OCI-LY1 (cell line): ENCODE results near the gene ZNRF3.

Experiments
- H2AFZ ChIP-seq: fragments of 200-600 bp; sonication (generic), shearing (Covaris generic); 2 replicates; pipeline ENCODE4 v1.6.0; 2014; ENCODE audit warnings: antibody characterized with exemption, mild to moderate bottlenecking, low read length
- H3F3A ChIP-seq: fragments of 200-600 bp; sonication (generic), shearing (Covaris generic); 2 replicates; pipeline ENCODE4 v1.6.0; 2014; ENCODE audit warnings: mild to moderate bottlenecking, antibody characterized with exemption, low read length, moderate library complexity; ENCODE audit not compliant: insufficient read depth
- H3K27ac ChIP-seq: fragments of 200-600 bp; sonication (generic); 2 replicates; pipeline ENCODE4 v1.5.1; 2014; ENCODE audit warnings: low read length, mixed run types, mild to moderate bottlenecking, low read depth; ENCODE audit not compliant: poor library complexity, severe bottlenecking
- H3K27me3 ChIP-seq: fragments of 200-600 bp; sonication (generic); 2 replicates; pipeline ENCODE4 v1.6.0; 2014; ENCODE audit warnings: antibody characterized with exemption, mild to moderate bottlenecking, low read length, moderate library complexity; ENCODE audit not compliant: insufficient read depth
- H3K36me3 ChIP-seq: fragments of 200-600 bp; sonication (generic); 2 replicates; pipeline ENCODE4 v1.6.1; 2014; ENCODE audit warnings: mild to moderate bottlenecking, antibody characterized with exemption, low read length, moderate library complexity, mixed read lengths; ENCODE audit not compliant: insufficient read depth
- H3K4me1 ChIP-seq: fragments of 200-600 bp; sonication (generic); 2 replicates; pipeline ENCODE4 v1.5.1; 2014; ENCODE audit warnings: mild to moderate bottlenecking, low read length, moderate library complexity; ENCODE audit not compliant: insufficient read depth, severe bottlenecking
- H3K4me2 ChIP-seq: fragments of 200-600 bp; sonication (generic), shearing (Covaris generic); 2 replicates; pipeline ENCODE4 v1.6.1; 2014; ENCODE audit warnings: low read length
- H3K4me3 ChIP-seq: fragments of 200-600 bp; sonication (generic); 2 replicates; pipeline ENCODE4 v1.5.1; 2014; ENCODE audit warnings: low read length, low read depth, mild to moderate bottlenecking, mixed read lengths; ENCODE audit not compliant: poor library complexity, severe bottlenecking
- H3K79me2 ChIP-seq: fragments of 200-600 bp; shearing (Covaris generic); 2 replicates; pipeline ENCODE4 v1.6.1; 2016; ENCODE audit warnings: mixed run types, low read length, mixed read lengths; ENCODE audit not compliant: insufficient read depth
- H3K9ac ChIP-seq: fragments of 200-600 bp; sonication (generic), shearing (Covaris generic); 2 replicates; pipeline ENCODE4 v1.6.1; 2014; ENCODE audit warnings: mild to moderate bottlenecking, low read length, mixed read lengths
- H3K9me2 ChIP-seq: fragments of 200-600 bp; sonication (generic), shearing (Covaris generic); 2 replicates; pipeline ENCODE4 v1.6.1; 2014; ENCODE audit warnings: low read depth, mild to moderate bottlenecking, low read length, mixed read lengths
- H3K9me3 ChIP-seq: fragments of 200-600 bp; shearing (Covaris generic); 2 replicates; pipeline ENCODE4 v1.6.1; 2014; ENCODE audit warnings: low read length, mixed read lengths
- H4K20me1 ChIP-seq: fragments of 200-600 bp; sonication (generic), shearing (Covaris generic); 2 replicates; pipeline ENCODE4 v1.6.0; 2016; ENCODE audit warnings: mild to moderate bottlenecking, low read length; ENCODE audit not compliant: insufficient read depth
- EZH2 ChIP-seq: fragments of 200-600 bp; sonication (generic), shearing (Covaris generic); IDR thresholded peaks from 2 replicates; pipeline ENCODE4 v1.8.0; 2017; ENCODE audit warnings: borderline replicate concordance, mixed run types, mild to moderate bottlenecking, antibody characterized with exemption, low read length, moderate library complexity, mixed read lengths
- TF ChIP-seq, protein P1 (sequence below): fragments of 200-600 bp; sonication (generic), shearing (Covaris generic); IDR thresholded peaks from 2 replicates; pipeline ENCODE4 v1.5.1; 2017; ENCODE audit warnings: mild to moderate bottlenecking, antibody characterized with exemption, low read length, moderate library complexity, mixed read lengths

Gene ZNRF3

GRCh38 chr22:28989912-28990311 is 106.5 kb downstream of the ZNRF3 start:
- H3K27me3 ChIP-seq: no peaks in the 10 kb centered on the region
- H3K27ac ChIP-seq: no peak overlapping the region
- H4K20me1 ChIP-seq: no peaks in the 10 kb centered on the region
- no peak for TF ChIP-seq EZH2
- TF ChIP-seq, protein P1, sequence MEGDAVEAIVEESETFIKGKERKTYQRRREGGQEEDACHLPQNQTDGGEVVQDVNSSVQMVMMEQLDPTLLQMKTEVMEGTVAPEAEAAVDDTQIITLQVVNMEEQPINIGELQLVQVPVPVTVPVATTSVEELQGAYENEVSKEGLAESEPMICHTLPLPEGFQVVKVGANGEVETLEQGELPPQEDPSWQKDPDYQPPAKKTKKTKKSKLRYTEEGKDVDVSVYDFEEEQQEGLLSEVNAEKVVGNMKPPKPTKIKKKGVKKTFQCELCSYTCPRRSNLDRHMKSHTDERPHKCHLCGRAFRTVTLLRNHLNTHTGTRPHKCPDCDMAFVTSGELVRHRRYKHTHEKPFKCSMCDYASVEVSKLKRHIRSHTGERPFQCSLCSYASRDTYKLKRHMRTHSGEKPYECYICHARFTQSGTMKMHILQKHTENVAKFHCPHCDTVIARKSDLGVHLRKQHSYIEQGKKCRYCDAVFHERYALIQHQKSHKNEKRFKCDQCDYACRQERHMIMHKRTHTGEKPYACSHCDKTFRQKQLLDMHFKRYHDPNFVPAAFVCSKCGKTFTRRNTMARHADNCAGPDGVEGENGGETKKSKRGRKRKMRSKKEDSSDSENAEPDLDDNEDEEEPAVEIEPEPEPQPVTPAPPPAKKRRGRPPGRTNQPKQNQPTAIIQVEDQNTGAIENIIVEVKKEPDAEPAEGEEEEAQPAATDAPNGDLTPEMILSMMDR: no peak
- no peak overlapping the region for H2AFZ ChIP-seq
- no peak overlapping the region for H3K9ac ChIP-seq
- H3K9me3 ChIP-seq: no peaks in the 10 kb centered on the region
- H3K4me2 ChIP-seq: no peak overlapping the region
- no peaks in the 10 kb centered on the region for H3K79me2 ChIP-seq
- H3K36me3 ChIP-seq: no peaks in the 10 kb centered on the region; the same call in 1 of the 2 replicates
- H3K4me1 ChIP-seq: no peaks in the 10 kb centered on the region
- no peaks in the 10 kb centered on the region for H3K9me2 ChIP-seq
- no peak overlapping the region for H3K4me3 ChIP-seq
- H3F3A ChIP-seq: no peaks in the 10 kb centered on the region

GRCh38 chr22:28992565-28993356 is 109.4 kb downstream of the ZNRF3 start:
- Histone ChIP-seq H3K79me2 (no peaks in the 10 kb centered on the region), H3K36me3 (no peaks in the 10 kb centered on the region; the same call in 1 of the 2 replicates), H3K27ac (no peak overlapping the region), H3F3A (no peaks in the 10 kb centered on the region), H2AFZ (no peak overlapping the region), H3K4me1 (no peaks in the 10 kb centered on the region), H3K9me3 (no peaks in the 10 kb centered on the region), H3K4me3 (no peak overlapping the region), H3K9me2 (no peaks in the 10 kb centered on the region), H3K4me2 (no peak overlapping the region), H3K27me3 (no peaks in the 10 kb centered on the region), H3K9ac (no peak overlapping the region), H4K20me1 (no peaks in the 10 kb centered on the region)
- TF ChIP-seq, protein P1: no peak
- TF ChIP-seq EZH2: no peak

- Histone ChIP-seq H3K27me3 (no peaks in the 10 kb centered on the region), H3K9me3 (no peaks in the 10 kb centered on the region), H4K20me1 (no peaks in the 10 kb centered on the region), H3K36me3 (no peaks in the 10 kb centered on the region; the same call in 1 of the 2 replicates), H2AFZ (no peak overlapping the region), H3F3A (no peaks in the 10 kb centered on the region), H3K79me2 (no peaks in the 10 kb centered on the region), H3K4me2 (no peak overlapping the region), H3K9ac (no peak overlapping the region), H3K4me1 (no peaks in the 10 kb centered on the region), H3K4me3 (no peak overlapping the region), H3K27ac (no peak overlapping the region), H3K9me2 (no peaks in the 10 kb centered on the region)
- no peak for TF ChIP-seq EZH2
- TF ChIP-seq, protein P1: no peak
These were observed 111.2 kb downstream of the ZNRF3 start for GRCh38 chr22:28994522-28994921.
